Measurements from ENCODE around the gene ACOT13.

DNA sequence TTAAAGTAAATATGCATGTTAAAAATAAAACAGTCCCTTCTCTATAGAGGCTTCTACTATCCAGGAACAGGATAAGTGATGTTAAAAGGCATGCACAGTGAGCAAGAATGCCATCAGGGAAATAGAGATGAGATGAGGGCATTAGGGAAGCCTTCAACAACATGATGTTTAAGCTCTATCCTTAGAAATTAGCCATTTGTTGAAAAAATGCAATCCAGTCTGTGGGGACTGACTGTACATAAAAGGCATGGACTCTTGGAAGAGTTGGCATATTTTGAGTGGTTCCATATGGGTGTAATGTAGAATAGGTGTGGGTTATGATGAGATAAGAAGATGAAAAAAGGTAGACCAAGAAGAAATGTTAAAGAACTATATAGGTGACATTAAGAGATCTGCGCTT, 26.7 kb upstream of the ACOT13 start:
- TF ChIP-seq, protein P1, sequence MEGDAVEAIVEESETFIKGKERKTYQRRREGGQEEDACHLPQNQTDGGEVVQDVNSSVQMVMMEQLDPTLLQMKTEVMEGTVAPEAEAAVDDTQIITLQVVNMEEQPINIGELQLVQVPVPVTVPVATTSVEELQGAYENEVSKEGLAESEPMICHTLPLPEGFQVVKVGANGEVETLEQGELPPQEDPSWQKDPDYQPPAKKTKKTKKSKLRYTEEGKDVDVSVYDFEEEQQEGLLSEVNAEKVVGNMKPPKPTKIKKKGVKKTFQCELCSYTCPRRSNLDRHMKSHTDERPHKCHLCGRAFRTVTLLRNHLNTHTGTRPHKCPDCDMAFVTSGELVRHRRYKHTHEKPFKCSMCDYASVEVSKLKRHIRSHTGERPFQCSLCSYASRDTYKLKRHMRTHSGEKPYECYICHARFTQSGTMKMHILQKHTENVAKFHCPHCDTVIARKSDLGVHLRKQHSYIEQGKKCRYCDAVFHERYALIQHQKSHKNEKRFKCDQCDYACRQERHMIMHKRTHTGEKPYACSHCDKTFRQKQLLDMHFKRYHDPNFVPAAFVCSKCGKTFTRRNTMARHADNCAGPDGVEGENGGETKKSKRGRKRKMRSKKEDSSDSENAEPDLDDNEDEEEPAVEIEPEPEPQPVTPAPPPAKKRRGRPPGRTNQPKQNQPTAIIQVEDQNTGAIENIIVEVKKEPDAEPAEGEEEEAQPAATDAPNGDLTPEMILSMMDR (conservative IDR thresholded peaks at IDR 0.05 in 1 of 2, IDR thresholded peaks at IDR 0.05 in 1 of 2; ENCODE audit: low read depth in 1 of 2, low read length in 2 of 2) = no peak
- no peak for TF ChIP-seq EZH2 (IDR thresholded peaks at IDR 0.05; ENCODE audit: low read length, missing control alignments)

Data from fibroblast of lung (primary cell).